GM19238 (cell line): Measurements from ENCODE around the gene IL1RAPL2.

Source experiments
- DNase-seq: peaks from one replicate; pipeline ENCODE4 v3.0.0; 2011; ENCODE audit warnings: low spot score; ENCODE audit not compliant: insufficient read length

The IL1RAPL2 gene

DNA sequence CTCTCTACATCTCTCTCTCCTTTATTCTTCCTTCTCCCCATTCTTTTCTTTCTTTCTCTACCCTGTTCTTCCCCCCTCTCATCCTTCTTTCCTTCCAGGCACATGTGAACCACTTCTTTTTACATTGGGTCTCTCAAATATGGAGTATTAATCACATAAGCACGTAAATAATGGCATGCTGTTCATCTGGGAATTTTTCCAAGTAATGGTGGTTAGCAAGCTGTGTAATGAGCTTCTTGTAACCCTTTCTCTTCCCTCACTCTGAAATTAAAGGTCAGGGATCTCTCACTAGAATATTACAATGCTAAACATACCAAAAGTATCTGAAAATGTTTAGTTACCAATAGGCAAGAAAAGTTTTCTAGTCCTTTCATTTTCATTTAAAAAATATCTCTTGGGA lies 894.4 kb downstream of the IL1RAPL2 start:
- DNase-seq = no peak

DNA sequence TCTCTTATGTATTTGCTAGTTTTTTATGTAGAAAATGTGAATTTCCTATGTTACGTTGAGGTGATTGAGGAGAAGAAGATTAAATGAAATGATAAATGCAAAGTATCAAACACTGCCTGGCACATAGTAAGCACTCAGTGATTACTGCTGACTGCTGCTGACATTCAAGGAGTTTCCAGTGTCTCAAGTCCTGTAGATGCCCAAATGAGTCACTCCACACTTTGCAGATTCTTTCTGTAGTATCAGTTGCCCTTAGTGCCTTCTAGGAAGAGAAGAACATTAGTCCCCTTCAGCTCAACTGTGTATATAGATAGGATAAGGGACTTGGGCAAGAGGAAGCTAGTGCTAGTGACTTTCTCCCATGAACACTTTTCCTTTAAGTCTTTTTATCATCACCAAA lies 895.0 kb downstream of the IL1RAPL2 start:
- no peak for DNase-seq

DNA sequence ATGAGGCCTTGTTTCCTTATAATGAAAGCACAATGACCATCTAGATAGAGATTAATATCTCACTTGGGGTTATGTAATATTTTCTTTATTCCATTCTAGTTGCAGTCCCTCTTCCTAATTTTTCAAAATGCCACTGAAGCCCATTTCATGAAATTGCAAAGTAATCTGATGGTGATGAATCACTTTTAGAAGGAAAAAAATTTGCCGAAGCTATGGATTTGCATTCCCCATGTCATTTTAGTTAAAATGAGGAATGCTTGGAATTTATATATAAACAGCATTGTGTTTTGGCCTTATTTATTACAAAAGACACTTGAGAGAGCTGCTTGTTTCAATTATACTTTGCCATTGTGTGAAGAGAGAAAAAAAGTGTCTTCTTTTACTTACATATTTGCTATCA lies 896.2 kb downstream of the IL1RAPL2 start:
- no peak for DNase-seq

- DNase-seq = no peak
Measured at GRCh38 chrX:105463473-105463872, 897.5 kb downstream of the IL1RAPL2 start.

DNA sequence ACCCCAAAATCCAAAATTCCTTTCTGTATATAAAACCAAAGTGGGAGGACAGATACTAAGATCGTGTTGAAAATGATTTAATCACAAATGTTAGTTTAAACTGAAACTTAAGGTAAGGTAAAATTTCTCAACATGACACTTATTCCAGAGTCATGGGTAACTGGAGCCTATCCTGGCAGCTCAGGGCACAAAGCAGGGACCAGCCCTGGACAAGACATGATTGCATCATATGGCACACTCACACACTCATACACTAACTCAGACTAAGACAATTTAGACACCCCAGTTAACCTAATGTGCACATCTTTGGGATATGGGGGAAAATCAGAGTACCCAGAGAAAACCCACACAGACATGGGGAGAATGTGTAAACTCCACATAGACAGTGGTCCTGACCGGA lies 898.6 kb downstream of the IL1RAPL2 start:
- DNase-seq = no peak

DNA sequence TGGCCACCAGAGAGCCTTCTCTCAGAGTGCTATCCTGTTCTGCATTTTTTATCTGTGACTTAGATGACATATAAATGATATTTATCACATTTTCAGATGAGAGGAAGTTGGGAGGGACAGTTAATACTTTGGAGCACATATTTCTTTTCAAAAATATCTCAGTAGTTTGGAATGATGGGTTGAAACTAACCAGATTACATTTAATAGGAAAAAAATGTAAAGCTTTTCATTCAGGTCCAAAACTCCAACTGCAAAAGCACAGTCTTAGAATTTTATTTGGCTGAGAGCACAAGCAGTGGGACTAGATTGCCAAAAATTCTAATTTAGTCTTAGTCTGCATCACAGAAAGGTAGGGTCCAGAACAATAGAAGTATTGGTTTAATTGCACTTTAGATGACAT lies 902.7 kb downstream of the IL1RAPL2 start:
- DNase-seq = no peak

GRCh38 chrX:105471597-105471996 lies 905.6 kb downstream of the IL1RAPL2 start:
- DNase-seq = no peak

- DNase-seq = no peak
Measured at GRCh38 chrX:105475801-105476200, 909.8 kb downstream of the IL1RAPL2 start.

DNA sequence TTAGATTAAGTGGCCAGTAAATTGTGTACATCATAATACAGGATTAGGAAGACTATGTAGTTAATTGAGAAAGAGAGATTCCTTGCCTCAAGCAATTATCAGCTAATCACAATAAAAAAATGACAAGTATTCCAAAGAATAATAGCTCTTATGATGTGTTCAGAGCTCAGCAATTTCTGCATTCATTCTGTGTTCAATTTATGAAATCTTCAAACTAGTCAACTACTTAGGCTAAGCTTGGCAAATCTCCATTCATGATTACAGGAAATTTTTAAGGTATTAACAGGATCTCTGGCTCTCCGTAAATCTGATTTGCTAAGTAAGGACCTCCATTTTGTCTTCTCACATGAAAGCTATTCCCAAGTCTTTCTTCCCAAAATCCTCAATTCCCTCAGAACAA lies 911.4 kb downstream of the IL1RAPL2 start:
- DNase-seq = no peak

DNA sequence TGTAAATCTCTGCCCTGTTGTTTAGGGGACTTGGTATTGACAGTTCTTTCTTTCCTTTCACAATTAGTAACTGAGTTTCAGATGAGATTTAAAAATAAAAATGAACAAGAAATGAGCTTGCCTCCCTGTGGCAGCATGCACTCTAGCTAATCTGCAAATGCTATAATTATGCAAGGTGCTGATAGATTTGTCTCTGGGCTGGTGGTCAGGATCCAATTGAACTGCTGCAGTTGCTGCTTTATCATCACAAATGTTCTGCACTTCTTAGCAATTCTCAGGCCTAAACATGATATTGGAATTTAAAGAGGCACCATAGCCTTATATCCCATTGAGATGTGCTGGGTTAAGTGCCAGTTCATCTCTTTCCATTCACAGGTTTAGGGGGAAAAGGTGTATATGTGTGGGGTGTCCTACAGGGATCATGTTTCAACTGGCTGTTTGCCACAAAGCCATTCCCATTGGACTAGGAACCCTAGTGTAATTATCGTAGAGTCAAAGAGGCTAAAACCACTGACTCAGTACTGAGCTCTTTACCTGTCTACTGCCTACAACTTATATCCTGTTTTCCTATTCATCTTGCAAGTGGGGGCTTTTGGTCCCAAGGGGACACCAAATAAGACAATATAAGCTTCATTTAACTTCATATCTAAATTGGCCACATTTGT lies 914.8 kb downstream of the IL1RAPL2 start:
- DNase-seq = no peak

DNA sequence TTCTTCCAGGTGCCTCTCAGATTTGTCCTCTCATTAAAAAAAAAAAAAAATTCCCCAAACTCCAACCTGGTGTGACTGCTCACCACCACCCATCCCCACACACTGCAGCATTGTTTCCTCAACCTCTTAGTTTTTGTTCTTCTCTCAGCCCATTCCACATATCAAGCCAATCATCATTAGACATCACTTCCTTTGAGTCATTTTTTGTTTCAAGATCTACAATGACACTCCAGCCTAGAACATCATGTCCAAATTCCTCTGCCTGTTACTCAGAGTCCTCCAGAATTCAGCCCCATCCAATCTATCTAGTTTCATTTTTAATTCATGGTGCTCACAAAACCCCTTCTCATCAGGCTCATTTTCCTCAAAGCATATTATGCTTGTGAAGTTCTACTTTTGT lies 917.0 kb downstream of the IL1RAPL2 start:
- no peak for DNase-seq

- DNase-seq = no peak
Measured at GRCh38 chrX:105488716-105489115, 922.7 kb downstream of the IL1RAPL2 start.

DNA sequence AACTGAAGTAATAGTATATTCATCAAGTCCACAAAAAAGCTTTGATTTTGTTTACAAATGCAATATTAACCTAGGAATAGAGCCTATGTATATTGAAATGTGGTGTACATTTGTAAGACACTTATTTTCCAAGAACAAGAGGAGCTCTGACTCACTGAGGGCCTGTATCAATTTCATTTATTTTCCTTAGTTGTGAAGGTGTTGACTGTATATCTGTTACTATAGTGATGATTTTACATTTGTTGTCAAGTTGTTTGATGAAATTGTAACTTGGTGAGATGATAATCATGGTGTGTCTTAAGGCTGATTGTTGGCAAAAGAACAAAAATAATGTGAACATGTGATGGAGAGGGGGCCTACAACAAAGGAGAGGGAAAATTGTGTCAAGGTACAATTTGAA lies 929.4 kb downstream of the IL1RAPL2 start:
- no peak for DNase-seq

- no peak for DNase-seq
Measured at GRCh38 chrX:105502336-105502735, 936.3 kb downstream of the IL1RAPL2 start.

GRCh38 chrX:105515561-105515960 lies 949.6 kb downstream of the IL1RAPL2 start:
- no peak for DNase-seq

GRCh38 chrX:105526431-105526830 lies 960.4 kb downstream of the IL1RAPL2 start:
- no peak for DNase-seq

GRCh38 chrX:105527759-105528158 lies 961.8 kb downstream of the IL1RAPL2 start:
- DNase-seq = no peak

DNA sequence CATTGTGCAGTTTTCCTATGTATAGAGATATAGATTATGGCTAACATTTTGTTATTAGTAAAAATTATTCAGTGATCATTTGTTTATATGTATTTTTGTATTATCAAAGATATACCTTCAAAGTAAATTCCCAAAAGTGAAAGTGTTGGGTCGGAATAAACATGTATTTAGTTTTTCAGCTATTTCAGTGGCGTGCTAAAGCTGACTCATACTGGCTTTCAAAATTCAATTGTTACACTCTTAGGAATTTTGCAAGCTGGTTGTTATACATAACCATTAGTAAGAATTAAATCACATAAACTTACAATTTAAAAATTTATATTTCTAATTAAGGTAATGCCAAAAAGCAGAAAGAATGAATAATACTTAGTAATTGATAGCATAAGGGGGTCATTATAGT lies 968.0 kb downstream of the IL1RAPL2 start:
- no peak for DNase-seq

GRCh38 chrX:105543283-105543682 lies 977.3 kb downstream of the IL1RAPL2 start:
- DNase-seq = no peak

GRCh38 chrX:105550043-105550663 lies 984.2 kb downstream of the IL1RAPL2 start:
- DNase-seq = no peak

GRCh38 chrX:105552395-105552794 lies 986.4 kb downstream of the IL1RAPL2 start:
- no peak for DNase-seq

DNA sequence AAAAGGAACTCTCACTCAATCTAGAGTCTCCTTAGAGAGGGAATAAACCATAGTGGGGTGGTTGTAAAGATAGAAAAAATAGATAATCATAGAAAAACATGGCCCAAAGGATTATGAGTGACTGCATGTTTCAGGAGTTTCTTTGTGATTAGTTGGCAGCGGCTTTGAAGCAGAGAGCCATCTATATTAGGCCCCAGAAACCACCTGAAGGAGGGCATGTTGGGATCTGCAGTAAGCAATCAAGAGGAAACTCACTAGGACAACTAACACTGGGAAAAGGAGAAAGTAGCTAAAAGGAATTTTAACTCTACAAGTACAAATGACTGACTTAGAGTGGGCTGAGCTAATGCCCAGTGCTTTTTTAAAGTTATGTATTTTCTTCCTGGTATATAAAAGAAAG lies 987.1 kb downstream of the IL1RAPL2 start:
- DNase-seq = no peak

GRCh38 chrX:105564501-105564900 lies 998.5 kb downstream of the IL1RAPL2 start:
- no peak for DNase-seq
